NOMO-1 treated with dmso at 0.1 percent for 144 hours (cell line): ENCODE data around the gene BDNF.
"Not testable (repeated sequence)": the region's sequence is repeated elsewhere in the genome, so short reads cannot be mapped to it uniquely, and the experiment has no call there.

Source experiments
- DNase-seq: peaks from one replicate; lab custom pipeline; 2025; ENCODE audit not compliant: unreplicated experiment; lab: John Stamatoyannopoulos, UW

Gene BDNF

DNA sequence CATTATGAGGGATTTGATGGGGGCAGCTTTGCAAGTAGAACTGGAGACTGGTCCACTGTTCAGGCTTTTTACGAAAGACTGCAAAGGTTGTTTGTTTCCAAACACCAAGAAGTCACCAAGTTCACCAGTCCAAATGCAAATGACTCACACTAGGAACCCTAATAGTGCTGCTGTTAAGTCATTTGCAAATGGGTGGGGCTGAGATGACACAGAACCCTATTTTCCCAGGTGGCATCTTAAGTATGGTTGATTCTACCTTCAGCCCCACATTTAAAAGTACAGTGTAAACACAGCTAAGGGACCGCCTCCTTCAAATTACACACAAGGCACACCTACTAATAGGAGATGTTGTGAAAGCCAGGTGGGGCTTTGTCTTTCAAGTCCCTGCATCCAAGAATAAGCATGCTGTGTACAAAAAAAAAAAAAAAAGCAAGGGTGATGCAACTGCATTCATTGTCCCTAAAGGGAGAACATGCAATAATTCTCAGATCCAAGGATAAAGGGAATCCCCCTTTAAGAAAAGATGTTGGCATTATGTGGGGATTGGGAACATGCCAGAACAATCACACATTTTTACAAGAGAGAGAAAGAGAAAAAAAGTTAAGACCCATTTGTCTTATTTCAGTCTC lies 27.3 kb downstream of the BDNF start:
- no peak for DNase-seq

DNA sequence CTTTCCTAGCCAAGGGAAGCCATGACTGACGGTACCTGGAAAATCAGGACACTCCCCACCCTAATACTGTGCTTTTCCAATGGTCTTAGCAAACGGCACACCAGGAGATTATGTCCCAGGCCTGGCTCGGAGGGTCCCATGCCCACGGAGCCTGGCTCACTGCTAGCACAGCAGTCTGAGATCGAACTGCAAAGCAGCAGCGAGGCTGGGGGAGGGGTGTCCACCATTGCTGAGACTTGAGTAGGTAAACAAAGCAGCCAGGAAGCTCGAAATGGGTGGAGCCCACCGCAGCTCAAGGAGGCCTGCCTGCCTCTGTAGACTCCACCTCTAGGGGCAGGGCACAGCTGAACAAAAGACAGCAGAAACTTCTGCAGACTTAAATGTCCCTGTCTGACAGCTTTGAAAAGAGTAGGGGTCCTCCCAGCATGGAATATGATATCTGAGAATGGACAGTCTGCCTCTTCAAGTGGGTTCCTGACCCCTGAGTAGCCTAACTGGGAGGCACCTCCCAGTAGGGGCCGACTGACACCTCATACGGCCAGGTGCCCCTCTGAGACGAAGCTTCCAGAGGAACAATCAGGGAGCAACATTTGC lies 34.6 kb downstream of the BDNF start:
- DNase-seq, result not testable (repeated sequence)

DNA sequence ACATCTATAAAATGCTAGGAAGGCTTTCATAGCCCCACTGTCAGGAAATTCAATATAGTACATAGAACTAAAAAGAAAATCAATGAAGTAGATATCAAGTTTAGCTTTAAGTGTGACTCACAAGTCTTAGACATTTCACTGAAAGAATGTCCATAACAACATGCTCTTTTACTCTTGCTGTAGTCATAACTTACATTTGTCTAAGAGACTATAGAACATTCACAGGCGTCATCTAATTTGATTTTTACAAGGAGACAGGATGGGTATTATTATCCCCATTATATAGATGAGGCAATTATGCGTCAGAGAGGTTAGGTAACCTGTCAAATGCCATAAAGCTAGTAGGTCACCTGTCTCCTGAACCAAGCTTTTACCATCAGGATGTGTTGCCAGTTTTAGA lies 36.9 kb downstream of the BDNF start:
- no peak for DNase-seq

DNA sequence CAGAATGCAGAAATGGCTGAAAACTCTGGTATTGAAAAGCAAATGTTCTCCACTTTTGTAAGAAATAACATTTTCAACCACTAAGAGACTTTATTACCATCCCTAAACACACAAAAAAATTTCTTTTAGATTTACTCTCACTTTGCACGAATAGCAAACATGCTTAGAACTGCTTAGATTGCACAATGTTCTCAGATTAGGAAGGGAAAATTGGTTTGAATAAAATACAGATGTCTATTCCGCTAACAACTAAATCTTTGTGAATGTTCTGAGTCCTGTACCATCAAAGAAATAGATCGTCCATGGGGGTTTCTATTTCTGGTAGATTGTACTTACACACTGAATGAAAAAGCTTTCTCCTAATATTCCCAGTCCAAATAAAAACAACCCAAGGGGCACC lies 40.1 kb downstream of the BDNF start:
- DNase-seq, result no peak

DNA sequence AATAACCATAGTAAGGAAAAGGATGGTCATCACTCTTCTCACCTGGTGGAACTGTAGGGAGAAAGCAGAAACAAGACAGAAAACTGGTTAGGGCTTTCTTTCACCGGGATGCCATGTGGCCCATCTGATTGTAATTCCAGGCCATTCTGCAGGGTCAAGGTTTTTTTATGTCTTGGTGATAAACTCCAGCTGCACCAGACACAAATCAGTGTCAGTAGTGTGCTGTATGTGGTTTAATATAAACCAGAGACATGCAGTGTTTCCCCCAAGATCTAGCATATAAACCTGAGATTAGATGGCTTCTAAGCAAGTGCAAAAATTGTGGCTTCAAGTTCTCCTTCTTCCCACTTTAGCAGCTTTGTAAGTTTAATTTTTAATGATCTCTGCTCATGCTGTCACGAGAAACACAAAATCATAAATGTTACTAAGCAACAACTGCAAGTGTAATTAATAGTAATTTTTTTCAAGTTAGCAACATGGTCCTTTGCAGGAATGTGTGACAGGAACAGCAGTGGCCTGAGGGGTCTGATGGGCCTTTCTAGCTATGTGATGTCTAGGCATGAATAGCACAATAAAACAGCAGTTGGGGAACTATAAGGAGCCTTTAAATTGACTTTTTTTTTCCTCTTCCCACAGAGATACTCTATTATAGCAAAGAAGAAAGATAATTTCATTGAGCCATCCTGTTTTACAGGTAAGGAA lies 41.6 kb downstream of the BDNF start:
- no peak for DNase-seq

DNA sequence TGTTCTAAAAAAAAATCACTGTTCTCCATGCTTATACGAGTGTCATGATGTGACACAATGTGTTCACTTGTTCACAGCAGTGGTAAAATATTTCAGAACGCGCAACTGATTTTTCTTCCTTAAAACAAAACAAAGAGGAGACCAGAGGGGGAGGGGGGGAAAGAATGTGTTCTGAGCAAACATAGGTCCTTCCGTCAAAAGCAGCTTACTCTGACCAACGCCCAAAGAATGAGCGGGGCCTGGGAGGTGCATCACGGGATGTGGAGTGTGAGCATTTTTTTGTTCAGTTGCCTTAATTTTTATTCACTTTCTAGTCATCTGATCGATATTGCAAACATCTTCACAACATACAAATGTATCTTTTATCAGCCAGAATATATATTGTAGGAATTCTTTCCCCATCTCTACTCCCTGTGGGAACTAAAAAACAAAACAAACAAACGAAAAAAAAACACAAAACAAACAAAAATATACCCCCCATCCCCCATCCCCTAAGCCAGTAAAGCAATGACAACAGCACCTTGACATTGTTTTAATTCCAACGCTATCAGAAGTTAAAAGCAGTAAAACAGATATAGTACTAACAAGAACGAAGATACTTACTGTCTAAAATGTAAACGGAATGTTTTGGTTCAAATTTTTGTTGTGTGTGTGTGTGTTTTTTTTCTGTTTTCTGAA lies 43.3 kb downstream of the BDNF start:
- no peak for DNase-seq

DNA sequence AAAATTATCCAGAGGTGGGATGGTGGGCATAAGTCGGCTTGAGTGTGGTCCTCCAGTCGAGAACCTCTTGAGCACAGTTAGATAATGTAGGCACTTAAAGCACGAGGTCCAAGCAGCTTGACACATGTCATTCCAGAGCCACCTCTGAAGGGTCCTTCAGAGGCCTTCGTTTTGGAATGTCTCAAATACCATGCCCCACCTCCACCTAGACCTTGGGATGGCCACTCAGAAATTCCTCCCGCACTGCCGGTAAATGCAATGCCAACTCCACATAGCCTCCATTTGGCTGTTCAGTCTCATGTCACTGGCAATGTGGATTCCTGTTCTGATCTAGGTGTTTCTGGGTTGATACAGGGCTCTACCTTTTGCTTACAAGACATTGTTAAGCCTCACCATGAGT lies 43.9 kb downstream of the BDNF start:
- DNase-seq, result no peak

DNA sequence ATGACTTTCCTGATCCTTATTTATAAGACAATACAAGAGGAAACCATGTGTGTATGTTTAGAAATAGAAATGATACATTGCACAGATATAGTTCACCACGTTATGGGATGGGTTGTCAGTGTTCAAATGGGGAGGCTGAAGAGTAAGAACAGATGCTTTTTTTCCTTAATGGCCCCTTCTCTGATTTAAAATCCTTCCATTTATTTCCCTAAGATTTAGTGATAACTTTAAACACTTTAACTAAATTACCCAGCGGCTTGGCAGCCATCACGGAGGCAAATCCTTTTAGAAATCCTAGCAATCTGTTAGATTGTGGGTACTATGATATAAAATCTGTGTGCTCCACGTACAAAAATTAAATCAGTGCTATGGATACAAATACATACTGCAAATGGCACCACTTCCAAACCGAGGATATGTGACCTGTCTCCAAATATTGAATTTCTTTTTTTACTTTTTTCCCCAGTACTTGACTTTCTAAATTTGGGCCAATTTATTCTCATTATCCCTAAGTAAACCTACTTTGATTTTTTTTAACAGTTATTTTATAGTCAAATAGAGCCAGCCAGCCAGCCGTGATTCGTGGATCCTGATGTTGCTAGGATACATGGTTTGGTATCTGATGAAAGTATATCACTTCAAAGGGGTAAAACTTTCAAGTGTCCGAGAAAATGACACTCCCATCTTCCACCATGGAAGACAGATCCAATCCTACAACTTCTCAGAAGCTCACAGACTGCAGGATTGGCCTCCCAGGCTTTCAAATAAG lies 46.1 kb downstream of the BDNF start:
- no peak for DNase-seq

DNA sequence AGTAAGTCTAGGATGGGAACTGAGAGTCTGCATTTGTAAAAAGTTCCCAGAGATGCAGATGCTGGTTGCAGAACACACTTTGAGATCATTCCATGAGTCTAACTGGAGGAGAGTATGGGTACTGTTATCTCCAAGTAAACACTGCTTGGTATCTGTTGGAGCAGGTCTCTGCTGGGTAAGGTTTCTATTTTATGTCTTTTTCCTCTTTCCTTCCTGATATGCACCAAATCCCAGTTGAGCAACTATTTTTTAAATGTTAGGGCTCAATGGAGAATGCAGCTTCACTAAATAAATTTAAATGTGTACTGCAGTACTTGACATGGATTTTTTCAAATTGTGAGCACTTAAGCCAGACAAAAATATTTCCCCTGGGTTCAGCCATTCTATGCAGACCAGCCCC lies 48.5 kb downstream of the BDNF start:
- DNase-seq, result no peak

DNA sequence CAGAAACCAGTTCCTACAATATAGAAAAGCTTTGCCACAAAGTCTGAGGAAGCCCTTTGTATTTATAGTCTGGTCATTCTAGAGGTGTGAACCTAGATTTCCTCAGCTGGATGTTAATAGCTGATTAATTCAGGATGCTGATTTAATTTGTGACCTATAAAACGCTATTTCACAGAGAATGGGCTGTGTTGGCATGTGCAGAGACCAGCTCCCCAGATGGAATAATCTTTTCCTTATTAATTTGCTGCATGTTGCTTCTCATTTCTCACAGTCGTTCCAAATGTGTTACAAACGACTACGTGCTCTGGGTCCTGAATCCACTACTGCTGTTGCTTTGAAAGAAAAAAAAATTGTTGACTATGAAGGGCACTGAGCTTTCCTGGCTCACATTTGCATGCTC lies 49.3 kb downstream of the BDNF start:
- DNase-seq, result no peak

DNA sequence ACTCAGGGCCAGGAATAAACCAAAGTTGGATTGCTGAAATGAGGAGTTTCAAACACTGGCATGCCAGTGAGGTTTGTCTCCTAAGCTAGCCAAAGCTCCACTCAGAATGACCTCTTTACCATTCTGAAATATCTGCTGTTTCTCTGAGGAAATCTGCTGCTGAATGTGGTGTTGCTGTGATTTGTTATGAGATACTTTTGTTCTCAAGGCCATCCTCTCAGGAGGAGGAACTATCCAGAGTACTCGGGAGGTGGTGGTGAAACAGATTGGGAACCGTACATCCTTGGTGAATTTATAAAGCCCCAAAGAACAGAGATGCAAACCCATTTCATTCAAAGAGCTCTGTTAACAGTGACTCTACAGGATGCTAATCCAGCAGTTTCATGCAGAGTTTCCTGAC lies 50.5 kb downstream of the BDNF start:
- no peak for DNase-seq

DNA sequence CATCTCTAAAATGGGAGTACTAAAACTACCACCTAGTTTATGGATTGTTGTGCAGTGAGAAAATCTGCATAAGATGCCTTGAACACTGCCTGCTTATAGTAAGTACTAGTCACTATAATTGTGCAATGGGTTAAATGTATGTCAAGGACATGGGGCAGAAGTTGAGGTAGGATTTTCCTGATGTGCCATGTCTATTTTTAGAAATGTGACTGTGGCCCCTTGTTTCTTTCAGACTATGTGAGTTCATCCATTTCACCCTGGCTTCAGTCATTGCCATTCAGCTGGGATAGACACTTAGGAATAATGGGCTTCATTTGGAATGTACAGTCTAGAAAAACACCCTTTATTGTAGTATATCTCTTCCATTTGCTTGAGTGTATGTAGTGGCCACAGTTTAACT lies 51.4 kb downstream of the BDNF start:
- DNase-seq, result no peak

DNA sequence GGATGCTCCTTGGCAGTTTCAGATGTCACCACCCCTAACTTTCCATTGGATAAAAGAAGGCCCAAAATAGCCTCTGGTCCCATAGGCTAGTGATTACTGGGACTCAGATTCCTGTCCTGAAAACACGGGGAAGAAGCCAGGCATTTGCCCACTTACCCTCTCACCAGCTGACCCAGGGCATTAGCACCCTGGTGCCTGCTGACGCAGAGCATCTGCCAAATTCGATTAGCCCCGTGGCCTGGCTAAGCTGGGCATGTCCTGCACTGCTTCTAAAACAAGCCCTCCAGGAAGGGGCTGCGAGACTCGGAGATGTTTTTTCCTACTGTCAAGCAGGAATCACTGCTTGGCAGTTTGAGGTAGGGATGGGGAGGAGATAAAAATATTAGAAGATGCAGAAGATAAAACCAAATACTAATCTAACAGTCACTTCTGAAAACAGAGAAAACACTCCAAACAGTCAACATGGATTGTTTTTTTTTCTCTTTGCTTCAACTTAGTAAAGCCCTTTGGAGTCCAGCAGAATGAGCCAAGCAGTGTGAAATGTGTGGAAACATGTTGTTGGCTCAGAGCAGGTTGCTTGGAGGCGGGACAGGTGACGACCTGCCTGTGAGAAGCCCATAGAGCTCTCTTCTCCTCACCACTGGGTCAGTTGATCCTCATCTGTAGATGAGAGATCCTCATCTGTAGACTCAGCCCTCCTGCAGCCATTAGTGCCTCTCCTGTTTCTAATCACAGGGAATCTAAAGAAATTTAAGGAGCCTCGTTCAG lies 54.0 kb downstream of the BDNF start:
- DNase-seq, result no peak

DNA sequence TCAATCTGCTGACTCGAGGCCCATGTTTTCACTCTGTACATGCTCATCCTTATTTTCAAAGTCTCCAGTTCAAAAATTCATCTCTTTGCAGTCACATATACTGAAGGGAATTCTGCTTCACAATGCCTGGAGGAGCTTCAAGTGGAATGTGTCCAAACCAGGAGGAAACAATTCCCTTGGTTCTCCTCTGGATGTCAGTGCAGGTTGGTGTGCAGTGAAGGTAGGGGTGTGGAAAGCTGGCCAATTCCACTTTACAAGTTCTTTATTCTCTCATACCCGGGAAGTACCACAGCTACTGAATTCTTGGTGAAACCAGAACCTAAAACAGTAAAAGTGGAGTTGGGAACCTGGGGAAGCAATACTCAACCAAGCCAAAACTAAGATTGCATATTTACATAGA lies 57.3 kb downstream of the BDNF start:
- no peak for DNase-seq

DNA sequence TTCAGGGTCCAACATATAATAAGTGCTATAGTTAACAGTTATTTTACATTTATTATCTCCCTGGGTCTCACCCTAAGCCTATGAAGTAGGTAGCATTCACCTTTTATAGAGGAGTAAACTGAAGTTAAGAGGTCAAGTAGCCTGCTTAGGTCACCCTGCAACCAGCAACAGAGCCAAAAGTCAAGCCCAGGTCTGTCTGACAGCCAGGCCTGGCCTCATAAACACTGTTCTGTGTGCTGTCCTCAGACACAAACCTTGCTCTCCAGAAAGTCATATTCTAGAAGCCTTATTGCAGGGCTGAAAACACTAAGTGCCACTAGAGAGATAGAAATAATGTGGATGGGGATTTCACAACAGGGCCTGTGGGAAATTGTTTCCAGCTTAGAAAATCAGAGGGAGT lies 59.3 kb downstream of the BDNF start:
- no peak for DNase-seq

DNA sequence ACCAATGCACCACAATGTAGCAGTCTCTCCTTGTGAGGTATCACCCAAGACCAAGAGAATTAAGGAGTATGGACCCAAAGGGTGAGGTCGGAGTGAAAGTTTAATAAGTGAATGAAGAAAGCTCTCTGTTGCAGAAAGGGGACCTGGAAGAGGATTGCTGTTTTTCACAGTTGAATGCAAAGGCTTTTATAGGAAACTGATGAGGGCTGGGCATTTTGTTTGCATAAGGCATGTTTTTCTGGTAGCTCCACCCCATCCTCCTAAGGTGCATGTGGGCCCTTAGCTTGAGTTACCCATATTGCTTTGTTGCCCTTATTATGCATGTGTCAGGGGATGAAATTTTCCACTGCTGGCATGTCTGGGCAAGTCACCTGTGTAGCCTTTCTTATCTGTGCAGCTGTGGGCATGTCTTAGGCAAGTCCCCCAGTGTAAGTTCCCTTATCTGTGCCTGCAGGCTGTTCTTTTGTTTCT lies 64.7 kb downstream of the BDNF start:
- DNase-seq, result no peak

DNA sequence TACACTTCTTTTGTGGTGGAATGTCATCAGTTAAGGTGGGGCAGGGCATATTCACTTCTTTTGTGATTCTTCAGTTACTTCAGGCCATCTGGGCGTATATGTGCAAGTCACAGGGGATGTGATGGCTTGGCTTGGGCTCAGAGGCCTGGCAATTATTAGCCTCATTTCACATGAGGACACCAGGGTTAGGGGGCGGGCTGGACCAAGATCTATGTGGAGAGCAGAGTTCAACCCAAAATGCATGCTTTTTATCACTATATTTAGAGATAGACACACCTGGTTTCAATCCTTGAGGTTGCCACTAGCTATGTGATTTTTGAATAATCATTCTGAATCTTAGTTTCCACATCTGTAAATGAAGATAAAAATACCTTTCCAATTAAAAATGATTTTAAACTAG lies 65.5 kb downstream of the BDNF start:
- DNase-seq, result not testable (repeated sequence)

DNA sequence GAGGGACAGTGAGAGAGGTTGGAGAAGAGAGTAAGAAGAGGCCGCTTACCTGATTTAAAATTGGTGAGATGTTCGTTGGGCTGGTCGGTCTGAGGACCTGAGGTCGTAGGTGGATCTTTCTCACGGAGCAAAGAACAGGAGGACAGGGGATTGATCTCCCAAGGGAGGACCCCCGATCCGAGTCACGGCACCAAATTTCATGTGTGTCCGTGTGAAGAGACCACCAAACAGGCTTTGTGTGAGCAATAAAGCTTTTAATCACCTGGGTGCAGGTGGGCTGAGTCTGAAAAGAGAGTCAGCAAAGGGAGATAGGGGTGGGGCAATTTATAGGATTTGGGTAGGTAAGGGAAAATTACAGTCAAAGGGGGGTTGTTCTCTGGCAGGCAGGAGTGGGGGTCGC lies 66.0 kb downstream of the BDNF start:
- not testable (repeated sequence) for DNase-seq

DNA sequence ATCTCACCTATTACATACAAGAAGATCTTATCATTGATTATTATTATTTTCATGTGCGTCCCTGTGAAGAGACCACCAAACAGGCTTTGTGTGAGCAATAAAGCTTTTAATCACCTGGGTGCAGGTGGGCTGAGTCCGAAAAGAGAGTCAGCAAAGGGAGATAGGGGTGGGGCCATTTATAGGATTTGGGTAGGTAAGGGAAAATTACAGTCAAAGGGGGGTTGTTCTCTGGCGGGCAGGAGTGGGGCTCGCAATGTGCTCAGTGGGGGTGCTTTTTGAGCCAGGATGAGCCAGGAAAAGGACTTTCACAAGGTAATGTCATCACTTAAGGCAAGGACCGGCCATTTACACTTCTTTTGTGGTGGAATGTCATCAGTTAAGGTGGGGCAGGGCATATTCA lies 71.2 kb downstream of the BDNF start:
- DNase-seq, result not testable (repeated sequence)

DNA sequence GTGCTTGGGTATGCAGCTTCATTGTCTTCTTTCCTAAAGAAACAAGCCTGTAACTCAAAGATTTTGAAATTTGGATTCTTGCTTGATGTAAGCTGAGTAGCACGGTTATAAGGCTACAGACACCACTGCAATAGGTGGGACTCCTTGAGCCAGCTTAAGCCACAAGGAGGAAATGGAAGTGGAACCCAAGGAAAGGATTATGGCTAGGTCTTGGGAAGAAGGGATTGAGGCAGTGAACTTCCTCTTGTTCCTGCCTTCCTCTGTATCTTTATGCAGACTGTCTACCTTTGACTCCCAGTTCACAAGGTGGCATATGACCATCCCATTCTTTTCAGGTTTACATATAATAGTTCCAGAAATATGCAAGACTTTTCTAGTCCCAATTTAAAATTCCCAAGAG lies 72.3 kb downstream of the BDNF start:
- DNase-seq, result no peak
